HCT116 (cell line): ENCODE measurements around the gene EHF.

ENCODE experiments used
- CTCF ChIP-seq, 3 experiments: fragments of 200-600 bp in 1 of 3; sonication (generic) in 1 of 3; IDR thresholded peaks in 2 of 3; conservative IDR thresholded peaks in 1 of 3; 2 replicates each; pipeline ENCODE4 v1.5.1; 2012 to 2017; ENCODE audit warnings: low read depth in 2 of 3, low read length in 2 of 3, antibody characterized with exemption in 1 of 3, borderline replicate concordance in 1 of 3, control low read depth in 1 of 3, mild to moderate bottlenecking in 1 of 3, mixed read lengths in 1 of 3, mixed run types in 1 of 3, moderate library complexity in 1 of 3; ENCODE audit not compliant: insufficient read depth in 1 of 3
- EGR1 ChIP-seq: IDR thresholded peaks from 2 replicates; pipeline ENCODE4 v1.6.1; 2012; ENCODE audit warnings: low read depth
- POLR2A ChIP-seq: IDR thresholded peaks from 2 replicates; pipeline ENCODE4 v1.7.0; 2011; ENCODE audit warnings: borderline replicate concordance; ENCODE audit not compliant: insufficient read depth, insufficient read length; ENCODE audit errors: extremely low read depth
- RAD21 ChIP-seq: IDR thresholded peaks from 2 replicates; pipeline ENCODE4 v1.6.1; 2012; ENCODE audit warnings: low read depth, mild to moderate bottlenecking
- SP1 ChIP-seq: IDR thresholded peaks from 2 replicates; pipeline ENCODE4 v1.6.1; 2012; ENCODE audit warnings: low read depth
- SRF ChIP-seq: IDR thresholded peaks from 2 replicates; pipeline ENCODE4 v1.6.1; 2012; ENCODE audit warnings: low read depth
- TF ChIP-seq, protein P1 (sequence below): IDR thresholded peaks from 2 replicates; pipeline ENCODE4 v1.6.1; 2012

DNA sequence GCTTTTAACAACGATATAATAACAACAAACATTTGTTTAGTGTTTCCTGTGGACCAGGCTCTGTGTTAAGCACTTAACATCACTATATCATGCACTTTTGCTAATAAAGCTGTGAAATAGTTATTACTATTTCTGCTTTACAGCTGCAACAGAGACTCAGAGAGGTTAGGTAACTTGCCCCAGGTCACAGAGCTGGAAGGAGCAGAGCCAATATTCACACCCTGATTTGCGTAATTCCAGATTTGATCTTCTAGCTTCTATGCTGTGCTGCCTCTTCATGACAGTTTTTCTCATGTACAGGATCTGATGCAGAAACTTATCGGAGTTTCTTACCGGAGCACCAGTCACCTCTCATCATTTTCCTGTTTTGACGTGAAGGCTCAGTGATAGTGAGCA is 33.6 kb upstream of the EHF start:
- TF ChIP-seq CTCF (IDR thresholded peaks at IDR 0.05 in 2 of 3, conservative IDR thresholded peaks at IDR 0.05 in 1 of 3; ENCODE audit: borderline replicate concordance in 1 of 3, insufficient read depth in 1 of 3, low read depth in 2 of 3, low read length in 2 of 3) = no peak
- TF ChIP-seq EGR1 = no peak
- TF ChIP-seq, protein P1, sequence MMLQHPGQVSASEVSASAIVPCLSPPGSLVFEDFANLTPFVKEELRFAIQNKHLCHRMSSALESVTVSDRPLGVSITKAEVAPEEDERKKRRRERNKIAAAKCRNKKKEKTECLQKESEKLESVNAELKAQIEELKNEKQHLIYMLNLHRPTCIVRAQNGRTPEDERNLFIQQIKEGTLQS = no peak
- no peak for TF ChIP-seq SP1
- no peak for TF ChIP-seq POLR2A
- TF ChIP-seq RAD21 = no peak
- TF ChIP-seq SRF = no peak
